ENCODE results near the gene DLG2.

Gene DLG2

GRCh38 chr11:83408946-83409345 lies 2218.2 kb downstream of the DLG2 start:
- TF ChIP-seq CTCF (IDR thresholded peaks at IDR 0.05; ENCODE audit: low read depth, low read length), result no peak

More at GRCh38 chr11:83408946-83409345, 2218.2 kb downstream of the DLG2 start:
- no peak for DNase-seq (ENCODE audit: extremely low read depth, low read depth)
